ENCODE measurements around the gene CHAF1B. TPM values are rescaled to one million over a fixed set of nuclear protein-coding genes. Genes with fewer than 3 reads are reported as not detected.
A peak's percentile ranks its signal among the peaks of the same experiment; 100 is the strongest.

Gene CHAF1B
- total RNA-seq, 2 donors from 2014 or later, result 0.33 to 1.2 TPM

GRCh38 chr21:36430841-36431240 is 45.6 kb downstream of the CHAF1B start:
- no peak for DNase-seq (ENCODE audit: low spot score)
- peaks cover 0 to 22% of the 10 kb centered on the region in 2 donors for H3K4me1 ChIP-seq
- no peak for TF ChIP-seq CTCF (IDR thresholded peaks at IDR 0.05)
- peak overlapping the region; percentile 31 to 37 for H3K4me3 ChIP-seq
- peak overlapping the region; percentile 76 to 79 for H3K27ac ChIP-seq
- no peaks in the 10 kb centered on the region for H3K27me3 ChIP-seq
- H3K9me3 ChIP-seq, result no peaks in the 10 kb centered on the region
- H3K36me3 ChIP-seq, result no peaks in the 10 kb centered on the region

GRCh38 chr21:36431252-36431651 is 46.1 kb downstream of the CHAF1B start:
- no peak for DNase-seq (ENCODE audit: low spot score)
- H3K36me3 ChIP-seq, result no peaks in the 10 kb centered on the region
- TF ChIP-seq CTCF (IDR thresholded peaks at IDR 0.05), result no peak
- H3K27me3 ChIP-seq, result no peaks in the 10 kb centered on the region
- no peaks in the 10 kb centered on the region for H3K9me3 ChIP-seq
- H3K4me3 ChIP-seq, result no peak overlapping the region
- peaks cover 0 to 22% of the 10 kb centered on the region in 2 donors for H3K4me1 ChIP-seq
- H3K27ac ChIP-seq, result peak overlapping the region; percentile 76 to 79

DNA sequence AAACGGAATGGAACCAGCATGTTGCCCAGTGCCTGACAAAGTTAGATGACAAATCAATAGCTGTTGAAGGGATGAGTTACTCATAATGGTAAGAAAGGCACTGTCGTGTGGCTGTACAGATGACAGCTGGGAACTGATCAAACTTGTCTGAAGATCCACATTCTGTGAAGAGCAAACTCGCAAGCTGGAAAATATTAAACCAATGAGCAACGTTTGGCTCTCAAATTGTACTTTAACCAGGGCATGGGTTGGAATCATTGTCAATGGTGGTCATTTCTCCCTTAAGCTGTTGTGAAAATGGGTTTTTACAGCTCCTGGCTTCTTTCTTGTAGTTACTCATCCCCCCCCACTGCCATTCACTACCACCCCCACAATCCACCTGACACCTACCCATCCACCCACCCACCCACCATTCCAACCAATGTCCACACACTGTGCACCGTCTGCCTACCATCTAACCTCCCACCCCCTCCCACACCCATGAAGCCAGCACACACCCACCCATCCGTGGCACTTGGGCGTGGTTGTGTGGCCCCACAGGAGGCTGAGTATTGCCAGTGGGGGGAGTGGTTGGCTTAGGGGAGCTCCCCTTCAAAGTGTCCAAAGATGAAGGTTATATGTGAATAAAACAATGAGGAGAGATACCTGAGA is 48.0 kb downstream of the CHAF1B start:
- Histone ChIP-seq H3K27ac (no peak overlapping the region), H3K9me3 (no peaks in the 10 kb centered on the region), H3K4me3 (no peak overlapping the region), H3K4me1 (peaks cover 0 to 22% of the 10 kb centered on the region in 2 donors), H3K36me3 (no peaks in the 10 kb centered on the region), H3K27me3 (no peaks in the 10 kb centered on the region)
- no peak for TF ChIP-seq CTCF (IDR thresholded peaks at IDR 0.05)
- no peak for DNase-seq (ENCODE audit: low spot score)

- Histone ChIP-seq H3K27me3 (no peaks in the 10 kb centered on the region), H3K36me3 (no peaks in the 10 kb centered on the region), H3K27ac (no peak overlapping the region), H3K4me1 (peaks cover 0 to 21% of the 10 kb centered on the region in 2 donors), H3K9me3 (no peaks in the 10 kb centered on the region), H3K4me3 (no peak overlapping the region)
- TF ChIP-seq CTCF (IDR thresholded peaks at IDR 0.05), result no peak
- DNase-seq (ENCODE audit: low spot score), result no peak
Observed at GRCh38 chr21:36434144-36434543, 49.0 kb downstream of the CHAF1B start.

- DNase-seq (ENCODE audit: low spot score), result no peak
- no peak for TF ChIP-seq CTCF (IDR thresholded peaks at IDR 0.05)
- Histone ChIP-seq H3K4me1 (no peaks in the 10 kb centered on the region), H3K36me3 (no peaks in the 10 kb centered on the region), H3K4me3 (no peak overlapping the region), H3K27ac (no peak overlapping the region), H3K9me3 (no peaks in the 10 kb centered on the region), H3K27me3 (no peaks in the 10 kb centered on the region)
Observed at GRCh38 chr21:36436829-36437744, 51.9 kb downstream of the CHAF1B start.
